ENCODE measurements around the gene PLSCR5. TPM values are rescaled to one million over a fixed set of nuclear protein-coding genes. Genes with fewer than 3 reads are reported as not detected.

Gene PLSCR5
- total and polyA plus RNA-seq, 7 experiments from 2014 or later = not detected

GRCh38 chr3:146621723-146622122 is 16.6 kb upstream of the PLSCR5 start:
- no peak overlapping the region for H3K4me3 ChIP-seq (ENCODE audit: low read length)
- Mint-ChIP-seq H3K9me3 (peaks cover 0 to 1% (median 0%) of the 10 kb centered on the region in 11 donors), H3K27ac (no peak overlapping the region), H3K27me3 (peaks cover 0 to 11% (median 0%) of the 10 kb centered on the region in 5 donors), H3K36me3 (no peaks in the 10 kb centered on the region), H3K4me1 (peaks cover 3 to 11% (median 8%) of the 10 kb centered on the region in 7 donors), H3K4me3 (no peak overlapping the region)
- ATAC-seq = no peak
- no peaks in the 10 kb centered on the region for H3K9me3 ChIP-seq (ENCODE audit: control insufficient read depth in 2 of 3, low read length in 3 of 3)
- H3K27me3 ChIP-seq (ENCODE audit: control insufficient read depth in 2 of 2, insufficient read depth in 2 of 2, low read length in 2 of 2) = peaks cover 0 to 3% of the 10 kb centered on the region in 2 donors
- CTCF ChIA-PET = no interaction called here
- POLR2A ChIA-PET = no interaction called here
- no peak overlapping the region for H3K27ac ChIP-seq (ENCODE audit: low read depth, low read length)
- H3K4me1 ChIP-seq (ENCODE audit: control insufficient read depth in 2 of 2, insufficient read depth in 2 of 2, low read length in 2 of 2) = no peaks in the 10 kb centered on the region
- intact Hi-C loops (cut with micrococcal nuclease) = loop anchor here in 1 of 2 donors (1.0 kb wide), 1 partner anchor 7 kb away; no protein-coding TSS in a partner anchor
- DNase-seq = no peak
- H3K36me3 ChIP-seq (ENCODE audit: control insufficient read depth in 2 of 3, insufficient read depth in 3 of 3, low read length in 3 of 3) = no peaks in the 10 kb centered on the region

GRCh38 chr3:146612015-146612414 is 6.9 kb upstream of the PLSCR5 start:
- ATAC-seq (no peak), DNase-seq (no peak)
- Histone ChIP-seq H3K27ac (ENCODE audit: low read depth, low read length) (no peak overlapping the region), H3K27me3 (ENCODE audit: control insufficient read depth in 2 of 2, insufficient read depth in 2 of 2, low read length in 2 of 2) (no peaks in the 10 kb centered on the region), H3K36me3 (ENCODE audit: control insufficient read depth in 2 of 3, insufficient read depth in 3 of 3, low read length in 3 of 3) (no peaks in the 10 kb centered on the region), H3K4me1 (ENCODE audit: control insufficient read depth in 2 of 2, insufficient read depth in 2 of 2, low read length in 2 of 2) (no peaks in the 10 kb centered on the region), H3K9me3 (ENCODE audit: control insufficient read depth in 2 of 3, low read length in 3 of 3) (no peaks in the 10 kb centered on the region), H3K4me3 (ENCODE audit: low read length) (no peak overlapping the region)
- Mint-ChIP-seq H3K4me1 (no peaks in the 10 kb centered on the region), H3K4me3 (no peak overlapping the region), H3K27me3 (peaks cover 4 to 19% (median 9%) of the 10 kb centered on the region in 5 donors), H3K36me3 (no peaks in the 10 kb centered on the region), H3K27ac (no peak overlapping the region), H3K9me3 (peaks cover 0 to 4% (median 0%) of the 10 kb centered on the region in 11 donors)
- ChIA-PET CTCF (no interaction called here), POLR2A (no interaction called here)
- intact Hi-C loops (cut with micrococcal nuclease) = no loop called here

GRCh38 chr3:146611096-146611495 is 6.0 kb upstream of the PLSCR5 start:
- Mint-ChIP-seq H3K9me3 (peaks cover 0 to 4% (median 0%) of the 10 kb centered on the region in 11 donors), H3K36me3 (no peaks in the 10 kb centered on the region), H3K4me1 (no peaks in the 10 kb centered on the region), H3K4me3 (no peak overlapping the region), H3K27me3 (peaks cover 4 to 25% (median 9%) of the 10 kb centered on the region in 5 donors), H3K27ac (no peak overlapping the region)
- Histone ChIP-seq H3K4me3 (ENCODE audit: low read length) (no peak overlapping the region), H3K36me3 (ENCODE audit: control insufficient read depth in 2 of 3, insufficient read depth in 3 of 3, low read length in 3 of 3) (no peaks in the 10 kb centered on the region), H3K4me1 (ENCODE audit: control insufficient read depth in 2 of 2, insufficient read depth in 2 of 2, low read length in 2 of 2) (no peaks in the 10 kb centered on the region), H3K9me3 (ENCODE audit: control insufficient read depth in 2 of 3, low read length in 3 of 3) (no peaks in the 10 kb centered on the region), H3K27me3 (ENCODE audit: control insufficient read depth in 2 of 2, insufficient read depth in 2 of 2, low read length in 2 of 2) (no peaks in the 10 kb centered on the region), H3K27ac (ENCODE audit: low read depth, low read length) (no peak overlapping the region)
- POLR2A ChIA-PET = no interaction called here
- intact Hi-C loops (cut with micrococcal nuclease) = no loop called here
- CTCF ChIA-PET = no interaction called here
- DNase-seq (no peak), ATAC-seq (no peak)

- H3K27ac Mint-ChIP-seq = no peak overlapping the region
Observed at GRCh38 chr3:146598535-146598934, 6.6 kb downstream of the PLSCR5 start.

GRCh38 chr3:146594843-146595482 is 10.2 kb downstream of the PLSCR5 start:
- Mint-ChIP-seq H3K4me3 (no peak overlapping the region), H3K27me3 (peaks cover 5 to 16% (median 8%) of the 10 kb centered on the region in 5 donors), H3K36me3 (no peaks in the 10 kb centered on the region), H3K4me1 (no peaks in the 10 kb centered on the region), H3K9me3 (no peaks in the 10 kb centered on the region), H3K27ac (no peak overlapping the region)
- CTCF ChIA-PET = no interaction called here
- H3K27me3 ChIP-seq (ENCODE audit: control insufficient read depth in 2 of 2, insufficient read depth in 2 of 2, low read length in 2 of 2) = no peaks in the 10 kb centered on the region
- no peak for ATAC-seq
- no peak overlapping the region for H3K27ac ChIP-seq (ENCODE audit: low read depth, low read length)
- H3K4me1 ChIP-seq (ENCODE audit: control insufficient read depth in 2 of 2, insufficient read depth in 2 of 2, low read length in 2 of 2) = no peaks in the 10 kb centered on the region
- H3K4me3 ChIP-seq (ENCODE audit: low read length) = no peak overlapping the region
- DNase-seq = peak in 1 of 9 donors; percentile 2
- H3K36me3 ChIP-seq (ENCODE audit: control insufficient read depth in 2 of 3, insufficient read depth in 3 of 3, low read length in 3 of 3) = no peaks in the 10 kb centered on the region
- no peaks in the 10 kb centered on the region for H3K9me3 ChIP-seq (ENCODE audit: control insufficient read depth in 2 of 3, low read length in 3 of 3)
- POLR2A ChIA-PET = no interaction called here
- intact Hi-C loops (cut with micrococcal nuclease) = no loop called here

More at GRCh38 chr3:146598535-146598934, 6.6 kb downstream of the PLSCR5 start:
- peaks cover 4 to 19% (median 10%) of the 10 kb centered on the region in 5 donors for H3K27me3 Mint-ChIP-seq
- Histone ChIP-seq H3K36me3 (ENCODE audit: control insufficient read depth in 2 of 3, insufficient read depth in 3 of 3, low read length in 3 of 3) (no peaks in the 10 kb centered on the region), H3K27me3 (ENCODE audit: control insufficient read depth in 2 of 2, insufficient read depth in 2 of 2, low read length in 2 of 2) (no peaks in the 10 kb centered on the region), H3K4me3 (ENCODE audit: low read length) (no peak overlapping the region), H3K27ac (ENCODE audit: low read depth, low read length) (no peak overlapping the region), H3K4me1 (ENCODE audit: control insufficient read depth in 2 of 2, insufficient read depth in 2 of 2, low read length in 2 of 2) (no peaks in the 10 kb centered on the region), H3K9me3 (ENCODE audit: control insufficient read depth in 2 of 3, low read length in 3 of 3) (no peaks in the 10 kb centered on the region)
- ChIA-PET POLR2A (no interaction called here), CTCF (no interaction called here)
- ATAC-seq (no peak), DNase-seq (no peak)
- no peaks in the 10 kb centered on the region for H3K4me1 Mint-ChIP-seq
- no peak overlapping the region for H3K4me3 Mint-ChIP-seq
- no peaks in the 10 kb centered on the region for H3K9me3 Mint-ChIP-seq
- intact Hi-C loops (cut with micrococcal nuclease) = no loop called here
- H3K36me3 Mint-ChIP-seq = no peaks in the 10 kb centered on the region

- peaks cover 0 to 1% (median 0%) of the 10 kb centered on the region in 11 donors for H3K9me3 Mint-ChIP-seq
- intact Hi-C loops (cut with micrococcal nuclease) = no loop called here
- Histone ChIP-seq H3K36me3 (ENCODE audit: control insufficient read depth in 2 of 3, insufficient read depth in 3 of 3, low read length in 3 of 3) (no peaks in the 10 kb centered on the region), H3K4me3 (ENCODE audit: low read length) (no peak overlapping the region), H3K9me3 (ENCODE audit: control insufficient read depth in 2 of 3, low read length in 3 of 3) (no peaks in the 10 kb centered on the region), H3K4me1 (ENCODE audit: control insufficient read depth in 2 of 2, insufficient read depth in 2 of 2, low read length in 2 of 2) (no peaks in the 10 kb centered on the region), H3K27ac (ENCODE audit: low read depth, low read length) (no peak overlapping the region), H3K27me3 (ENCODE audit: control insufficient read depth in 2 of 2, insufficient read depth in 2 of 2, low read length in 2 of 2) (no peaks in the 10 kb centered on the region)
- POLR2A ChIA-PET = no interaction called here
- DNase-seq = no peak
- no peak for ATAC-seq
- no peak overlapping the region for H3K27ac Mint-ChIP-seq
- no peak overlapping the region for H3K4me3 Mint-ChIP-seq
- H3K4me1 Mint-ChIP-seq = no peaks in the 10 kb centered on the region
- CTCF ChIA-PET = interaction anchor here (0.5 to 1.3 kb wide), 3 partner anchors 9 to 1347 kb away, joined by 3 to 4 read pairs (median 3); no protein-coding TSS in a partner anchor
- H3K36me3 Mint-ChIP-seq = no peaks in the 10 kb centered on the region
- H3K27me3 Mint-ChIP-seq = peaks cover 4 to 26% (median 8%) of the 10 kb centered on the region in 5 donors
Observed at GRCh38 chr3:146593776-146594175, 11.4 kb downstream of the PLSCR5 start.

GRCh38 chr3:146590521-146590920 is 14.6 kb downstream of the PLSCR5 start:
- H3K9me3 Mint-ChIP-seq = peaks cover 0 to 1% (median 0%) of the 10 kb centered on the region in 11 donors
- H3K4me3 Mint-ChIP-seq = no peak overlapping the region
- no peaks in the 10 kb centered on the region for H3K9me3 ChIP-seq (ENCODE audit: control insufficient read depth in 2 of 3, low read length in 3 of 3)
- no peak overlapping the region for H3K27ac ChIP-seq (ENCODE audit: low read depth, low read length)
- H3K27ac Mint-ChIP-seq = no peak overlapping the region
- H3K4me1 Mint-ChIP-seq = no peaks in the 10 kb centered on the region
- DNase-seq = no peak
- ChIA-PET POLR2A (no interaction called here), CTCF (interaction anchor here (1.2 kb wide), 1 partner anchor 10 kb away, joined by 4 read pairs; no protein-coding TSS in a partner anchor)
- H3K4me3 ChIP-seq (ENCODE audit: low read length) = no peak overlapping the region
- intact Hi-C loops (cut with micrococcal nuclease) = loop anchor here (1.0 kb wide), 2 partner anchors 50 to 51 kb away; no protein-coding TSS in a partner anchor
- H3K27me3 Mint-ChIP-seq = peaks cover 0 to 31% (median 10%) of the 10 kb centered on the region in 5 donors
- ATAC-seq = no peak
- no peaks in the 10 kb centered on the region for H3K36me3 ChIP-seq (ENCODE audit: control insufficient read depth in 2 of 3, insufficient read depth in 3 of 3, low read length in 3 of 3)
- H3K36me3 Mint-ChIP-seq = no peaks in the 10 kb centered on the region
- H3K4me1 ChIP-seq (ENCODE audit: control insufficient read depth in 2 of 2, insufficient read depth in 2 of 2, low read length in 2 of 2) = no peaks in the 10 kb centered on the region
- H3K27me3 ChIP-seq (ENCODE audit: control insufficient read depth in 2 of 2, insufficient read depth in 2 of 2, low read length in 2 of 2) = no peaks in the 10 kb centered on the region

Data from naive thymus-derived CD4-positive, alpha-beta T cell (primary cell).